Lower leg skin (tissue), 3 donors: ENCODE data around the gene GSE1.

Experiments used
- CTCF ChIP-seq, 3 donors: fragments of 450-650 bp; IDR thresholded peaks; one replicate each; pipeline ENCODE4 v1.5.1; 2016; ENCODE audit warnings: antibody characterized with exemption in 3 of 3, mild to moderate bottlenecking in 3 of 3, moderate library complexity in 2 of 3
- POLR2A ChIP-seq, 2 donors: fragments of 450-650 bp; IDR thresholded peaks; one replicate each; pipeline ENCODE4 v1.6.1; 2016 to 2017; ENCODE audit warnings: antibody characterized with exemption in 2 of 2, mild to moderate bottlenecking in 1 of 2, moderate library complexity in 1 of 2

- no peak for TF ChIP-seq CTCF (IDR thresholded peaks at IDR 0.05)
- TF ChIP-seq POLR2A (IDR thresholded peaks at IDR 0.05) = no peak
These were observed 15.5 kb downstream of the GSE1 start for GRCh38 chr16:85628645-85629044.
